Prostate gland (tissue), 2 donors: ENCODE measurements around the gene DISP3. TPM values are rescaled to one million over a fixed set of nuclear protein-coding genes. Genes with fewer than 3 reads are reported as not detected.

ENCODE experiments used
- DNase-seq: peaks from one replicate; pipeline ENCODE4 v3.0.0-alpha.2; 2019; ENCODE audit warnings: low spot score
- H3K27ac ChIP-seq, 2 donors: fragments of 200-600 bp; sonication (generic); 2 replicates each; pipeline ENCODE4 v1.5.1; 2017 to 2019
- H3K27me3 ChIP-seq: fragments of 200-600 bp; sonication (generic); replicated peaks from 2 replicates; pipeline ENCODE4 v1.5.1; 2019; ENCODE audit not compliant: insufficient read depth
- H3K36me3 ChIP-seq, 2 donors: fragments of 200-600 bp; sonication (generic); 1 replicate in 1 of 2; 2 replicates in 1 of 2; pipeline versions ENCODE4 v1.5.1 to v1.8.1; 2017 to 2019
- H3K4me1 ChIP-seq: fragments of 200-600 bp; sonication (generic); replicated peaks from 2 replicates; pipeline ENCODE4 v1.5.1; 2019
- H3K4me3 ChIP-seq, 2 donors: fragments of 200-600 bp; sonication (generic); 2 replicates each; pipeline ENCODE4 v1.5.1; 2017 to 2019
- H3K9me3 ChIP-seq: fragments of 200-600 bp; sonication (generic); 2 replicates; pipeline ENCODE4 v1.5.1; 2017
- POLR2A ChIP-seq: fragments of 450-650 bp; IDR thresholded peaks from one replicate; pipeline ENCODE4 v1.6.1; 2016; ENCODE audit warnings: antibody characterized with exemption, mild to moderate bottlenecking
- POLR2AphosphoS5 ChIP-seq: sonication (generic); formaldehyde crosslinking; IDR thresholded peaks from one replicate; pipeline ENCODE4 v1.6.1; 2017; ENCODE audit warnings: antibody characterized with exemption
- WGBS: methylation state at CpG from one replicate; pipeline ENCODE4 v1.1.5; 2018; 5-methylcytosine and 5-hydroxymethylcytosine counted together
- intact Hi-C: fragments of 100-400 bp; cut with DNase I; formaldehyde crosslinking; loops from one replicate; pipeline ENCODE4 v1.14.2; 2022
- total RNA-seq, 2 donors: library from RNA; depleted of rRNA; stranded (reverse); fragments of >200 nt; gene quantifications; one replicate each; pipeline ENCODE4 v1.1.0, GENCODE V29; 2016
- TF ChIP-seq, protein P1 (sequence below), 4 experiments: fragments of 200-600 bp in 2 of 4; fragments of 450-650 bp in 2 of 4; sonication (generic) in 2 of 4; IDR thresholded peaks; 1 replicate in 3 of 4; 2 replicates in 1 of 4; pipeline ENCODE4 v1.5.1; 2016 to 2019; ENCODE audit warnings: antibody characterized with exemption in 4 of 4, mild to moderate bottlenecking in 2 of 4, moderate library complexity in 2 of 4

DISP3 gene
- total RNA-seq, 2 donors from 2014 or later: 0.80 to 1.7 TPM

DNA sequence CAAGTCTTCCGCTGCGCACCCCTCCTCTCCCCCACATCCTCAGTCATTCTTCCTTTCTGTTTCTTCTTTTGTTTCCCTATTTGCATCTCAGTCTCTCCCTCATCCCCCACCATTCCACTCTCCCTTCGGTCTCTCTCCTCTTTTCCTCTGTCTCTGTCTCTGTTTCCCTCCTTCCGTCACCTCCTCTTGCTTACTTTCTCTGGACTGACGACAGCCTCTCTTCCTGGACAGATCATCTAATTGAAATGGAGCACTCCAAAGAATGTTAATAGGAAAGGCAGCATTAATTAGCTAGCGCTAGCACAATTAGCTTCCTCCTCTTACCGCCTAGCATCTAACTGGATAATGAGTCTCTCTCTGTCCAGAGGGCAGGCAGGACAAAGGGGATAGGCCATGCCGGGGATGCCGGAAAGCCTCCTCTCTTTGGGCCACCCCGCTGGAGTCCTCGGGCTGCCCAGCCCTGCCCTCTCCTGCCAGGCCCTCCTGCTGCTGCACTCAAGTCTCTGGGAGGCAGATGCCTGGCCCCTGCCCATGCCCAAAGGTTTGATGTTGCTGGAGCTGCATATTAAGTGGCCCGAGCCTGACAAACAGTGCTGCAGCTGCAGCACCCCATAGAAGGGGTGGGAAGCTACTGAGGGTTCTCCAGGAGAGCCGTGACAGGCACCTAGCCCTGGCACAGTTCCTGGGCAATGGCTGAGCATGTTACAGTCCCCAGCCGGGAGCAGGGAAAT lies 20.8 kb downstream of the DISP3 start:
- Histone ChIP-seq H3K27me3 (no peaks in the 10 kb centered on the region), H3K4me1 (no peaks in the 10 kb centered on the region), H3K36me3 (no peaks in the 10 kb centered on the region), H3K27ac (no peak overlapping the region), H3K4me3 (no peak overlapping the region), H3K9me3 (no peaks in the 10 kb centered on the region)
- WGBS: 64% methylated on average over 14 of the region's 14 CpGs
- TF ChIP-seq POLR2A: no peak
- TF ChIP-seq, protein P1, sequence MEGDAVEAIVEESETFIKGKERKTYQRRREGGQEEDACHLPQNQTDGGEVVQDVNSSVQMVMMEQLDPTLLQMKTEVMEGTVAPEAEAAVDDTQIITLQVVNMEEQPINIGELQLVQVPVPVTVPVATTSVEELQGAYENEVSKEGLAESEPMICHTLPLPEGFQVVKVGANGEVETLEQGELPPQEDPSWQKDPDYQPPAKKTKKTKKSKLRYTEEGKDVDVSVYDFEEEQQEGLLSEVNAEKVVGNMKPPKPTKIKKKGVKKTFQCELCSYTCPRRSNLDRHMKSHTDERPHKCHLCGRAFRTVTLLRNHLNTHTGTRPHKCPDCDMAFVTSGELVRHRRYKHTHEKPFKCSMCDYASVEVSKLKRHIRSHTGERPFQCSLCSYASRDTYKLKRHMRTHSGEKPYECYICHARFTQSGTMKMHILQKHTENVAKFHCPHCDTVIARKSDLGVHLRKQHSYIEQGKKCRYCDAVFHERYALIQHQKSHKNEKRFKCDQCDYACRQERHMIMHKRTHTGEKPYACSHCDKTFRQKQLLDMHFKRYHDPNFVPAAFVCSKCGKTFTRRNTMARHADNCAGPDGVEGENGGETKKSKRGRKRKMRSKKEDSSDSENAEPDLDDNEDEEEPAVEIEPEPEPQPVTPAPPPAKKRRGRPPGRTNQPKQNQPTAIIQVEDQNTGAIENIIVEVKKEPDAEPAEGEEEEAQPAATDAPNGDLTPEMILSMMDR (IDR thresholded peaks at IDR 0.05): no peak
- no peak for TF ChIP-seq POLR2AphosphoS5
- no peak for DNase-seq
- intact Hi-C loops: no loop called here

DNA sequence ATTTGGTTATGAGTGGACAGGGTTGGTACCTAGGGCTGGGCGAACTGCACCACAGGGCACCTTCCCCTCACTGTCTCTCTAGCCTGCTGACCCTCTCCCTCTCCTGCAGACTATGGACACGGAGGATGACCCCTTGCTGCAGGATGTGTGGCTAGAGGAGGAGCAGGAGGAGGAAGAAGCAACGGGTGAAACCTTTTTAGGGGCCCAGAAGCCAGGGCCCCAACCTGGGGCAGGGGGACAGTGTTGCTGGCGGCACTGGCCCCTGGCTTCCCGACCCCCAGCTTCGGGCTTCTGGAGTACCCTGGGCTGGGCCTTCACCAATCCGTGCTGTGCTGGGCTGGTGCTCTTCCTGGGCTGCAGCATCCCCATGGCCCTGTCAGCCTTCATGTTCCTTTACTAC lies 21.9 kb downstream of the DISP3 start:
- WGBS: 84% methylated on average over 7 of the region's 7 CpGs
- DNase-seq: no peak

DNA sequence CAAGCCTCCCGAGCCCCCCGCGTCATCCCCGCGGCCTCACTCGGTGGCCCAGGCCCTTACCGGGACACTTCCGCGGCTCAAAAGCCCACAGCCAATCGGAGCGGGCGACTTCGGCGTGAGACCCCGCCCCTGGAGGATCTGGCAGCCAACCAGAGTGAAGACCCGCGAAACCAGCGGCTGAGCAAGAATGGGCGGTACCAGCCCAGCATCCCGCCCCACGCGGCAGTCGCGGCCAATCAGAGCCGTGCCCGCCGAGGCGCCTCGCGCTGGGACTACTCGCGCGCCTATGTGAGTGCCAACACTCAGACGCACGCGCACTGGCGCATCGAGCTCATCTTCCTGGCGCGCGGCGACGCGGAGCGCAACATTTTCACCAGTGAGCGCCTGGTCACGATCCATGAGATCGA lies 22.5 kb downstream of the DISP3 start:
- Histone ChIP-seq H3K4me3 (no peak overlapping the region), H3K4me1 (no peaks in the 10 kb centered on the region), H3K27me3 (no peaks in the 10 kb centered on the region), H3K9me3 (no peaks in the 10 kb centered on the region), H3K36me3 (no peaks in the 10 kb centered on the region), H3K27ac (no peak overlapping the region)
- no peak for DNase-seq
- intact Hi-C loops: no loop called here
- TF ChIP-seq, protein P1 (IDR thresholded peaks at IDR 0.05): no peak
- no peak for TF ChIP-seq POLR2AphosphoS5
- no peak for TF ChIP-seq POLR2A
- WGBS: 32% methylated on average over 48 of the region's 48 CpGs

More for the DNA sequence above, 21.9 kb downstream of the DISP3 start:
- H3K4me1 ChIP-seq: no peaks in the 10 kb centered on the region
- no peak overlapping the region for H3K4me3 ChIP-seq
- H3K27ac ChIP-seq: no peak overlapping the region
- TF ChIP-seq, protein P1 (IDR thresholded peaks at IDR 0.05): no peak
- TF ChIP-seq POLR2AphosphoS5 (no peak), POLR2A (no peak)
- H3K36me3 ChIP-seq: no peaks in the 10 kb centered on the region
- intact Hi-C loops: no loop called here
- no peaks in the 10 kb centered on the region for H3K27me3 ChIP-seq
- H3K9me3 ChIP-seq: no peaks in the 10 kb centered on the region

DNA sequence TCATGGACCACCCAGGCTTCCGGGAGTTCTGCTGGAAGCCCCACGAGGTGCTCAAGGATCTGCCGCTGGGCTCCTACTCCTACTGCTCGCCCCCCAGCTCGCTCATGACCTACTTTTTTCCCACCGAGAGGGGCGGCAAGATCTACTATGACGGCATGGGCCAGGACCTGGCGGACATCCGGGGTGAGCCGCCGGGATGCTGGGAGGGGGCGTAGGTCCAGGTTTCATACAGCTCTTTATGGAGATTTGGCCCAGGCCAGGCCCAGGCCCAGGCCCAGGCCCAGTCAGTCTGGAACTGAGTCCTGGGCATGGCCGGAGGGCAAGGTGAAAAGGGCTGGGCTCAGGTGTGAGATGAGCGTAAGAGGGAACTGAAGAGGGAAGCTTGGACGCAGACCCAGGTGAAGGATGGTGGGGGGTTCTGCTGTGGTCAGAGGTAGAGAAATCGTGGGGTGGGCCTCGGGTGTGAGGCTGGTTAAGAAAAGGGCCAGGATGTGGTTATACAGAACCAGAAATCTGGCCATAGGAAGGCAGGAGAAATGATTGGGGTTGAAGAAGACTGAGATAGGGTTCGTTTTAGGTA lies 23.0 kb downstream of the DISP3 start:
- DNase-seq: no peak
- Histone ChIP-seq H3K4me1 (no peaks in the 10 kb centered on the region), H3K4me3 (no peak overlapping the region), H3K9me3 (no peaks in the 10 kb centered on the region), H3K36me3 (no peaks in the 10 kb centered on the region), H3K27ac (no peak overlapping the region), H3K27me3 (no peaks in the 10 kb centered on the region)
- intact Hi-C loops: no loop called here
- WGBS: 76% methylated on average over 19 of the region's 19 CpGs
- TF ChIP-seq POLR2AphosphoS5 (no peak), POLR2A (no peak)
- TF ChIP-seq, protein P1 (IDR thresholded peaks at IDR 0.05): no peak

DNA sequence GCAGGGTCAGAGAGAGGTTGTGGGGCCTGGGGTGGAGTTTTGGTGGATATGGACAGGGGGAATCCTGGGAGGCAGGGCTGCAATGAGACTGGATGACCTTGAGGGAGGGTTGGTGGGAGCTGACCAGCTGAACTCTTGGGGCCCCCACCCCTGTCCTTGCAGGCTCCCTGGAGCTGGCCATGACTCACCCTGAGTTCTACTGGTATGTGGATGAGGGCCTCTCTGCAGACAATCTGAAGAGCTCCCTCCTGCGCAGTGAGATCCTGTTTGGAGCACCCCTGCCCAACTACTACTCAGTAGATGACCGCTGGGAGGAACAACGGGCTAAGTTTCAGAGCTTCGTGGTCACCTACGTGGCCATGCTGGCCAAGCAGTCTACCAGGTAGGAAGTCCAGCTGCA lies 23.6 kb downstream of the DISP3 start:
- Histone ChIP-seq H3K36me3 (no peaks in the 10 kb centered on the region), H3K27me3 (no peaks in the 10 kb centered on the region), H3K4me1 (no peaks in the 10 kb centered on the region), H3K27ac (no peak overlapping the region), H3K9me3 (no peaks in the 10 kb centered on the region), H3K4me3 (no peak overlapping the region)
- TF ChIP-seq POLR2A (no peak), POLR2AphosphoS5 (no peak)
- TF ChIP-seq, protein P1 (IDR thresholded peaks at IDR 0.05): no peak
- DNase-seq: no peak
- WGBS: 97% methylated on average over 5 of the region's 5 CpGs
- intact Hi-C loops: no loop called here
